Parathyroid adenoma (tissue), 2 donors: ENCODE data around the gene REEP6.

Experiments
- H2AFZ ChIP-seq: fragments of 300-600 bp; sonication (generic); one replicate; pipeline ENCODE4 v1.7.0; 2017; ENCODE audit warnings: antibody characterized with exemption, mild to moderate bottlenecking
- H3K27ac ChIP-seq: fragments of 300-600 bp; sonication (generic); one replicate; pipeline ENCODE4 v1.7.0; 2017
- H3K27me3 ChIP-seq: fragments of 300-600 bp; sonication (generic); one replicate; pipeline ENCODE4 v1.7.0; 2017; ENCODE audit warnings: low read length; ENCODE audit not compliant: control insufficient read depth, insufficient read depth
- H3K36me3 ChIP-seq: fragments of 300-600 bp; sonication (generic); one replicate; pipeline ENCODE4 v1.7.0; 2017; ENCODE audit warnings: low read length; ENCODE audit not compliant: control insufficient read depth, insufficient read depth
- H3K4me1 ChIP-seq: fragments of 300-600 bp; sonication (generic); one replicate; pipeline ENCODE4 v1.7.0; 2017; ENCODE audit warnings: control low read depth
- H3K4me2 ChIP-seq: fragments of 300-600 bp; sonication (generic); one replicate; pipeline ENCODE4 v1.7.0; 2017; ENCODE audit warnings: low read length
- H3K4me3 ChIP-seq: fragments of 300-600 bp; sonication (generic); one replicate; pipeline ENCODE4 v1.7.0; 2017; ENCODE audit warnings: low read depth, low read length
- H3K79me2 ChIP-seq: fragments of 300-600 bp; sonication (generic); one replicate; pipeline ENCODE4 v1.7.0; 2017; ENCODE audit warnings: control low read depth
- H3K9ac ChIP-seq: fragments of 300-600 bp; sonication (generic); one replicate; pipeline ENCODE4 v1.7.0; 2017; ENCODE audit warnings: mild to moderate bottlenecking
- H3K9me3 ChIP-seq: fragments of 300-600 bp; sonication (generic); one replicate; pipeline ENCODE4 v1.7.0; 2017; ENCODE audit warnings: low read length; ENCODE audit not compliant: control insufficient read depth
- TF ChIP-seq, protein P1 (sequence below): fragments of 300-600 bp; sonication (generic); IDR thresholded peaks from one replicate; pipeline ENCODE4 v1.7.0; 2017; ENCODE audit warnings: antibody characterized with exemption, mild to moderate bottlenecking
- donor health status: primary hyperparathyroidism.

The REEP6 gene

DNA sequence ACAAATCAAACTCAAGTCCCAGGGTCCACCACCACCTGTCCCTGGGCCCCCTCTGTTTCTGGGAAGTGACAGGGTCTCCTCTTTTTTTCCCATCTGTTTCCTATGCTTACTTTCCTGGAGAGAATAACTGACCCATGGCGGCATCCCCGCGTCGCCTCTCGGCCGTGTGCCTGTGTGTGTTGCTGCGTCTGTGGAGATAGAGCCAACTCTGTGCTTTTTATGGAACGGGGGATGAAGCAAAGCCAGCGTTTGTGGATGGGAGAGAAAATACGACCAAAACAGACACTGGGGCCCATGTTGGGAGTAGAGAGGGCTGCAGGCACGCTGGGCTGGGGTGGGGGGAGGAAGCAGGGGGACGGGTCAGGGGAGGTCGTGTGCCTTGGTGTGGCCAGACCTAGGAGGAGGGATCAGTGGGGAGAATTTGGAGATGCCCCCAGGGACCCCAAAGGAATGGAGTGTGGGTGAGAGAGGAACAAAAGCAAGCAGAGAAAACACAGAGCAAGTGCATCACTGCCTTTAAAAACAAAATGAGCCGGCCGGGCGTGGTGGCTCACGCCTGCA lies 49.5 kb downstream of the REEP6 start:
- Histone ChIP-seq H3K4me2 (no peak overlapping the region), H2AFZ (no peak overlapping the region), H3K4me3 (no peak overlapping the region), H3K27me3 (no peaks in the 10 kb centered on the region), H3K9me3 (no peaks in the 10 kb centered on the region), H3K4me1 (no peaks in the 10 kb centered on the region), H3K36me3 (no peaks in the 10 kb centered on the region), H3K27ac (no peak overlapping the region), H3K9ac (no peak overlapping the region), H3K79me2 (no peaks in the 10 kb centered on the region)
- TF ChIP-seq, protein P1, sequence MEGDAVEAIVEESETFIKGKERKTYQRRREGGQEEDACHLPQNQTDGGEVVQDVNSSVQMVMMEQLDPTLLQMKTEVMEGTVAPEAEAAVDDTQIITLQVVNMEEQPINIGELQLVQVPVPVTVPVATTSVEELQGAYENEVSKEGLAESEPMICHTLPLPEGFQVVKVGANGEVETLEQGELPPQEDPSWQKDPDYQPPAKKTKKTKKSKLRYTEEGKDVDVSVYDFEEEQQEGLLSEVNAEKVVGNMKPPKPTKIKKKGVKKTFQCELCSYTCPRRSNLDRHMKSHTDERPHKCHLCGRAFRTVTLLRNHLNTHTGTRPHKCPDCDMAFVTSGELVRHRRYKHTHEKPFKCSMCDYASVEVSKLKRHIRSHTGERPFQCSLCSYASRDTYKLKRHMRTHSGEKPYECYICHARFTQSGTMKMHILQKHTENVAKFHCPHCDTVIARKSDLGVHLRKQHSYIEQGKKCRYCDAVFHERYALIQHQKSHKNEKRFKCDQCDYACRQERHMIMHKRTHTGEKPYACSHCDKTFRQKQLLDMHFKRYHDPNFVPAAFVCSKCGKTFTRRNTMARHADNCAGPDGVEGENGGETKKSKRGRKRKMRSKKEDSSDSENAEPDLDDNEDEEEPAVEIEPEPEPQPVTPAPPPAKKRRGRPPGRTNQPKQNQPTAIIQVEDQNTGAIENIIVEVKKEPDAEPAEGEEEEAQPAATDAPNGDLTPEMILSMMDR = no peak
